HL-60/S4 (cell line): ENCODE measurements around the gene CRIP1.

Experiments
- in situ Hi-C: fragments of 300-500 bp; cut with MboI; formaldehyde crosslinking; loops from 2 replicates; pipeline ENCODE4 v1.14.3; 2022; ENCODE audit warnings: low sequenced_read_pairs

Gene CRIP1

GRCh38 chr14:105486163-105486973 is at the start of gene CRIP1:
TSS of gene CRIP1 (plus strand) at chr14:105486886. CDS start at chr14:105487260, 374 bp downstream.
- in situ Hi-C loops: loop anchor here (10.0 kb wide), 1 partner anchor 112 kb away; no protein-coding TSS in a partner anchor

GRCh38 chr14:105436891-105437722 is 49.6 kb upstream of the CRIP1 start:
- in situ Hi-C loops: no loop called here

- in situ Hi-C loops: no loop called here
Observed at GRCh38 chr14:105437723-105438500, 48.8 kb upstream of the CRIP1 start.

GRCh38 chr14:105439179-105439578 is 47.5 kb upstream of the CRIP1 start:
- in situ Hi-C loops: no loop called here

GRCh38 chr14:105439710-105440553 is 46.8 kb upstream of the CRIP1 start:
- in situ Hi-C loops: loop anchor here (10.0 kb wide), 1 partner anchor 65 kb away; no protein-coding TSS in a partner anchor

- in situ Hi-C loops: loop anchor here (10.0 kb wide), 1 partner anchor 66 kb away; no protein-coding TSS in a partner anchor
Observed at GRCh38 chr14:105440554-105440900, 46.2 kb upstream of the CRIP1 start.

- in situ Hi-C loops: loop anchor here (10.0 kb wide), 1 partner anchor 66 kb away; no protein-coding TSS in a partner anchor
Observed at GRCh38 chr14:105440992-105441391, 45.7 kb upstream of the CRIP1 start.

- in situ Hi-C loops: loop anchor here (10.0 kb wide), 1 partner anchor 67 kb away; no protein-coding TSS in a partner anchor
Observed at GRCh38 chr14:105442125-105442524, 44.6 kb upstream of the CRIP1 start.

- in situ Hi-C loops: loop anchor here (10.0 kb wide), 1 partner anchor 68 kb away; no protein-coding TSS in a partner anchor
Observed at GRCh38 chr14:105442834-105443233, 43.9 kb upstream of the CRIP1 start.

- in situ Hi-C loops: loop anchor here (10.0 kb wide), 1 partner anchor 70 kb away; no protein-coding TSS in a partner anchor
Observed at GRCh38 chr14:105444859-105445258, 41.8 kb upstream of the CRIP1 start.

- in situ Hi-C loops: loop anchor here (10.0 kb wide), 1 partner anchor 70 kb away; no protein-coding TSS in a partner anchor
Observed at GRCh38 chr14:105445290-105445689, 41.4 kb upstream of the CRIP1 start.

- in situ Hi-C loops: loop anchor here (10.0 kb wide), 1 partner anchor 71 kb away; no protein-coding TSS in a partner anchor
Observed at GRCh38 chr14:105445901-105446845, 40.5 kb upstream of the CRIP1 start.

GRCh38 chr14:105446971-105447370 is 39.7 kb upstream of the CRIP1 start:
- in situ Hi-C loops: loop anchor here (10.0 kb wide), 1 partner anchor 72 kb away; no protein-coding TSS in a partner anchor

GRCh38 chr14:105447651-105448640 is 38.7 kb upstream of the CRIP1 start:
- in situ Hi-C loops: loop anchor here (10.0 kb wide), 1 partner anchor 73 kb away; no protein-coding TSS in a partner anchor

- in situ Hi-C loops: loop anchor here (10.0 kb wide), 1 partner anchor 74 kb away; no protein-coding TSS in a partner anchor
Observed at GRCh38 chr14:105448706-105449111, 38.0 kb upstream of the CRIP1 start.

- in situ Hi-C loops: loop anchor here (10.0 kb wide), 1 partner anchor 75 kb away; no protein-coding TSS in a partner anchor
Observed at GRCh38 chr14:105449276-105450122, 37.2 kb upstream of the CRIP1 start.
